ENCODE measurements around the gene MRGPRX2. TPM values are rescaled to one million over a fixed set of nuclear protein-coding genes. Genes with fewer than 3 reads are reported as not detected.

Gene MRGPRX2
- polyA plus RNA-seq, 1 of the 3 experiments (the other 2 are of a cell fraction), result not detected

GRCh38 chr11:19101796-19102520, 41.4 kb upstream of the MRGPRX2 start (continued):
- no peak for TF ChIP-seq YY1 (IDR thresholded peaks at IDR 0.05; ENCODE audit: low read depth)

- DNase-seq, result no peak
- Histone ChIP-seq H2AFZ (ENCODE audit: low read depth) (no peak overlapping the region), H3K4me2 (no peak overlapping the region), H3K4me1 (ENCODE audit: control insufficient read depth in 1 of 2, insufficient read depth in 2 of 2, low read depth in 1 of 2, low read length in 1 of 2) (peaks cover 0 to 2% of the 10 kb centered on the region in 2 experiments; a peak in 1 of 4 replicates), H3K9me2 (no peaks in the 10 kb centered on the region), H3K79me2 (ENCODE audit: insufficient read depth) (no peaks in the 10 kb centered on the region), H3F3A (replicated peaks; ENCODE audit: insufficient read depth) (no peaks in the 10 kb centered on the region), H3K9me3 (no peaks in the 10 kb centered on the region), H3K27me3 (ENCODE audit: insufficient read depth) (peaks cover 6% of the 10 kb centered on the region; the same call in 1 of the 2 replicates), H4K20me1 (ENCODE audit: insufficient read depth) (no peaks in the 10 kb centered on the region), H3K27ac (ENCODE audit: low read depth in 2 of 2, low read length in 1 of 2) (no peak overlapping the region), H3K4me3 (ENCODE audit: low read depth in 2 of 2, low read length in 1 of 2) (no peak overlapping the region), H3K36me3 (replicated peaks in 1 of 2; ENCODE audit: control insufficient read depth in 1 of 2, insufficient read depth in 2 of 2, low read length in 1 of 2) (no peaks in the 10 kb centered on the region), H3K9ac (no peak overlapping the region)
- TF ChIP-seq TAF1 (IDR thresholded peaks at IDR 0.05; ENCODE audit: borderline replicate concordance, low read depth, low read length) (no peak), MAX (IDR thresholded peaks at IDR 0.05; ENCODE audit: low read depth) (no peak), EZH2phosphoT487 (IDR thresholded peaks at IDR 0.05; ENCODE audit: borderline replicate concordance, low read depth) (no peak), SIN3A (IDR thresholded peaks at IDR 0.05; ENCODE audit: borderline replicate concordance, low read depth, low read length) (no peak), PBX3 (IDR thresholded peaks at IDR 0.05) (no peak), CHD2 (IDR thresholded peaks at IDR 0.05; ENCODE audit: low read length, partially characterized antibody) (no peak), RAD21 (IDR thresholded peaks at IDR 0.05; ENCODE audit: low read length) (no peak), JUND (IDR thresholded peaks at IDR 0.05) (no peak), MEF2A (IDR thresholded peaks at IDR 0.05; ENCODE audit: borderline replicate concordance, low read depth) (no peak), REST (IDR thresholded peaks at IDR 0.05; ENCODE audit: low read depth, low read length) (no peak), NFIC (IDR thresholded peaks at IDR 0.05; ENCODE audit: borderline replicate concordance) (no peak)
- POLR2A ChIA-PET, result no interaction called here
- 19% methylated on average over 4 of the region's 4 CpGs for WGBS (ENCODE audit: low lambda C conversion rate)
- CTCF ChIA-PET, result interaction anchor here (0.8 to 1.4 kb wide), 2 partner anchors 24 to 30 kb away, joined by 3 to 5 read pairs; no protein-coding TSS in a partner anchor
These were observed 40.4 kb upstream of the MRGPRX2 start for GRCh38 chr11:19100885-19101284.

Measured in SK-N-SH (cell line).